ENCODE results near the gene CREBBP.

DNA sequence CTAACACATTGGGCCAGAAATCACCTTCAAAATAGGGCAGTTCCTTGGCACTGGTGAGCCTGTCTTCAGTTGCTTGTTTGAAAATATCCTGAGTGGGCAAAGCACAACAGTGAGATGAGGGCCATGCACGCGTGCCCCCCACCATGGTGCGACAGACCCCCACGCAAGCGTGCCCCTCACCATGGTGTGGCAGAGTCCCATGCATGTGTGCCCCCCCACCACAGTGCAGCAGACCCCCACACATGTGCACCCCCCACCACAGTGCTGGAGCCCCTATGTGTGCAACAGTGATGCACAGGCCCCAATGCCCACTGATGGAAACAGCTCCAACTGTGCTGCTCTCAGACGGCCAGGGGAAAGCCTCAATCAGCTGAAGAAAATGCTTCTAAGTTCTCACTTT, 144.4 kb downstream of the CREBBP start:
- TF ChIP-seq ZNF274 (IDR thresholded peaks at IDR 0.05; ENCODE audit: low read depth, low read length) (no peak), SUZ12 (IDR thresholded peaks at IDR 0.05; ENCODE audit: extremely low read depth, insufficient read depth, insufficient read length) (no peak), YY1 (IDR thresholded peaks at IDR 0.05; ENCODE audit: insufficient read depth, insufficient read length) (no peak)
